Measurements from ENCODE around the gene CDH23. TPM values are rescaled to one million over a fixed set of nuclear protein-coding genes. Genes with fewer than 3 reads are reported as not detected.

Gene CDH23
- total and polyA plus RNA-seq, 2 of the 8 experiments (the other 6 are each of a cell fraction or from before 2014, with no cell fraction given) = 1.9 to 4.9 TPM

DNA sequence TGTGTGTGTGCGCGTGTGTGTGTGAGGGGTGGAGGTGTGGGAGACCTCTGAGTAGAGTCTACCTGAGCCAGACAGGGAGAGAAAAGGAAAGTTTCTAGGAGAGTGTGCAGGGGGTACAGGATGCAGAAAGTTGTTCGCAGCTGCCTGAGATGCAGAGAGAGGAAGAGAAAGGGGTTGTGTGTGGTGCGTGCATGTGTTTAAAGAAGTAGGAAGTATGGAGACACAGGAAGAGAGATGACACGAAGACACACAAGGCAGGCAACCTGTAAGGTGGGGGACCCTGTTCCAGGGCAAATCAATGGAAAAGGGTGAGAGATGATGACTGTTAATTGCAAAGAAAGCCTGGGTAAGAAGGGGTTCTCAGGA, 270.6 kb downstream of the CDH23 start:
- Histone ChIP-seq H4K91ac (replicated peaks; ENCODE audit: insufficient read length, low read length) (no peak overlapping the region), H3K9ac (replicated peaks in 1 of 4; ENCODE audit: extremely low read depth in 1 of 4, low read depth in 3 of 4, low read length in 3 of 4) (no peak overlapping the region), H4K5ac (ENCODE audit: insufficient read length, low read depth, low read length) (no peak overlapping the region), H3K23me2 (ENCODE audit: low read depth, low read length) (no peaks in the 10 kb centered on the region), H4K8ac (ENCODE audit: extremely low read depth, insufficient read depth, low read length) (no peak overlapping the region), H3K79me1 (ENCODE audit: low read depth, low read length) (no peaks in the 10 kb centered on the region), H2BK120ac (replicated peaks; ENCODE audit: low read depth, low read length) (no peak overlapping the region), H3K56ac (replicated peaks; ENCODE audit: insufficient read length, low read depth, low read length) (no peak overlapping the region), H3K4me3 (ENCODE audit: extremely low read depth in 1 of 4, insufficient read depth in 2 of 4, low read depth in 3 of 4, low read length in 4 of 4) (no peak overlapping the region), H2BK5ac (ENCODE audit: low read depth, low read length) (no peak overlapping the region), H3K36me3 (ENCODE audit: control insufficient read depth in 2 of 4, insufficient read depth in 4 of 4, low read length in 3 of 4) (no peaks in the 10 kb centered on the region), H3K23ac (ENCODE audit: insufficient read length) (no peak overlapping the region), H3K4me2 (ENCODE audit: insufficient read depth in 1 of 2, low read depth in 2 of 2, low read length in 2 of 2) (no peak overlapping the region), H2AK5ac (ENCODE audit: low read depth, low read length) (no peak overlapping the region; the same call in 1 of the 2 replicates), H3K14ac (ENCODE audit: insufficient read length) (no peak overlapping the region), H3K79me2 (ENCODE audit: control insufficient read depth in 1 of 2, insufficient read depth in 2 of 2, low read length in 2 of 2) (no peaks in the 10 kb centered on the region), H3K9me3 (ENCODE audit: insufficient read depth in 2 of 2, low read depth in 1 of 2, low read length in 1 of 2) (no peaks in the 10 kb centered on the region), H2AFZ (ENCODE audit: low read length) (no peak overlapping the region), H3K27ac (ENCODE audit: low read depth, low read length) (no peak overlapping the region), H3K4me1 (replicated peaks in 1 of 4; ENCODE audit: control insufficient read depth in 3 of 4, insufficient read depth in 4 of 4, low read length in 3 of 4) (peaks cover 5 to 10% (median 7%) of the 10 kb centered on the region in 4 experiments), H4K20me1 (replicated peaks in 1 of 2; ENCODE audit: control insufficient read depth in 1 of 2, insufficient read depth in 2 of 2, low read length in 2 of 2) (no peaks in the 10 kb centered on the region), H3K27me3 (replicated peaks in 1 of 4; ENCODE audit: control insufficient read depth in 3 of 4, extremely low read depth in 1 of 4, insufficient read depth in 3 of 4, low read length in 3 of 4) (no peaks in the 10 kb centered on the region; a peak in 1 of 7 replicates), H2BK12ac (ENCODE audit: low read depth, low read length) (no peak overlapping the region), H3K4ac (replicated peaks; ENCODE audit: insufficient read length, low read depth, low read length) (no peak overlapping the region), H2BK15ac (ENCODE audit: low read length) (no peak overlapping the region), H2BK20ac (ENCODE audit: low read length) (no peak overlapping the region), H3K18ac (ENCODE audit: extremely low read depth, low read length) (no peak overlapping the region)
- DNase-seq (ENCODE audit: low read depth in 1 of 2, low spot score in 2 of 2) (no peak), FAIRE-seq (no peak)
- POLR2A ChIA-PET (ENCODE audit: partially characterized antibody) = interaction anchor here (0.6 kb wide), 1 partner anchor 29 kb away, joined by 3 read pairs; no protein-coding TSS in a partner anchor
- 57% methylated on average over 5 of the region's 5 CpGs; no CpG with 5 or more reads in 1 of the 2 experiments for WGBS, 2 experiments (ENCODE audit: extremely low coverage in 1 of 2, insufficient coverage in 1 of 2, insufficient read length in 1 of 2, insufficient replicate concordance in 2 of 2, low coverage in 1 of 2, low lambda C conversion rate in 2 of 2, missing lambda C conversion rate in 1 of 2)
- CTCF ChIA-PET (ENCODE audit: partially characterized antibody) = interaction anchor here (0.6 to 2.0 kb wide), 6 partner anchors 9 to 350 kb away, joined by 3 to 9 read pairs (median 4); no protein-coding TSS in a partner anchor
- TF ChIP-seq HDAC6 (IDR thresholded peaks at IDR 0.05; ENCODE audit: low read depth, low read length) = no peak
